Stimulated activated CD8-positive, alpha-beta memory T cell treated with anti-CD3 and anti-CD28 coated beads, Interleukin-4, amount 100 ng/mL, for 4 hours (primary cell): ENCODE measurements around the gene MARS1.
A peak's percentile ranks its signal among the peaks of the same experiment; 100 is the strongest.

Experiments
- DNase-seq, 2 donors: peaks; one replicate each; pipeline ENCODE4 v3.0.0-alpha.2; 2020; ENCODE audit warnings: low read depth in 2 of 2, low spot score in 1 of 2

Gene MARS1

GRCh38 chr12:57456737-57457490, 31.0 kb upstream of the MARS1 start:
- DNase-seq, result no peak

GRCh38 chr12:57458665-57459054, 29.2 kb upstream of the MARS1 start:
- DNase-seq, result no peak

- DNase-seq, result peak; percentile 82 to 83
Measured at GRCh38 chr12:57459055-57459749, 28.7 kb upstream of the MARS1 start.

GRCh38 chr12:57459750-57460467, 28.0 kb upstream of the MARS1 start, which contains the start of gene GLI1:
Gene GLI1, plus strand, starts transcription at chr12:57459785. Its CDS starts 3,907 bp downstream, at chr12:57463692.
- DNase-seq, result no peak

- DNase-seq, result no peak
Measured at GRCh38 chr12:57460468-57460784, 27.4 kb upstream of the MARS1 start.

GRCh38 chr12:57460841-57461275, 27.0 kb upstream of the MARS1 start:
- DNase-seq, result no peak

GRCh38 chr12:57461276-57461916, 26.5 kb upstream of the MARS1 start:
- no peak for DNase-seq

- no peak for DNase-seq
Measured at GRCh38 chr12:57461917-57462250, 26.0 kb upstream of the MARS1 start.

GRCh38 chr12:57462251-57462911, 25.5 kb upstream of the MARS1 start:
- peak; percentile 73 to 83 for DNase-seq

- no peak for DNase-seq
Measured at GRCh38 chr12:57462912-57463253, 25.0 kb upstream of the MARS1 start.

GRCh38 chr12:57464569-57464968, 23.3 kb upstream of the MARS1 start:
- DNase-seq, result no peak

- no peak for DNase-seq
Measured at GRCh38 chr12:57465030-57465746, 22.7 kb upstream of the MARS1 start.

GRCh38 chr12:57465747-57466505, 21.9 kb upstream of the MARS1 start:
- no peak for DNase-seq

GRCh38 chr12:57467212-57467874, 20.5 kb upstream of the MARS1 start:
- no peak for DNase-seq

GRCh38 chr12:57467915-57468314, 20.0 kb upstream of the MARS1 start:
- no peak for DNase-seq

GRCh38 chr12:57469296-57470164, 18.3 kb upstream of the MARS1 start:
- no peak for DNase-seq

- DNase-seq, result no peak
Measured at GRCh38 chr12:57470286-57470969, 17.4 kb upstream of the MARS1 start.
